ENCODE data around the gene SLC35E4. TPM values are rescaled to one million over a fixed set of nuclear protein-coding genes. Genes with fewer than 3 reads are reported as not detected.
"Not testable (repeated sequence)": the region's sequence is repeated elsewhere in the genome, so short reads cannot be mapped to it uniquely, and the experiment has no call there.

Gene SLC35E4
- total RNA-seq, 4 donors from 2014 or later: 0.29 to 11.7 (median 3.0) TPM

DNA sequence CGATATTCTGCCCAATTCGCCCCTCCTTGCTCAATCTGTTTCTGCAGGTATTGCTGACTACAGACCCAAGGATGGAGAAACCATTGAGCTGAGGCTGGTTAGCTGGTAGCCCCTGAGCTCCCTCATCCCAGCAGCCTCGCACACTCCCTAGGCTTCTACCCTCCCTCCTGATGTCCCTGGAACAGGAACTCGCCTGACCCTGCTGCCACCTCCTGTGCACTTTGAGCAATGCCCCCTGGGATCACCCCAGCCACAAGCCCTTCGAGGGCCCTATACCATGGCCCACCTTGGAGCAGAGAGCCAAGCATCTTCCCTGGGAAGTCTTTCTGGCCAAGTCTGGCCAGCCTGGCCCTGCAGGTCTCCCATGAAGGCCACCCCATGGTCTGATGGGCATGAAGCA, 9.2 kb upstream of the SLC35E4 start:
- TF ChIP-seq CTCF (IDR thresholded peaks at IDR 0.05): no peak
- TF ChIP-seq POLR2A (IDR thresholded peaks at IDR 0.05): no peak
- intact Hi-C loops (cut with DNase I; ENCODE audit: low total_unique reads): no loop called here

GRCh38 chr22:30627471-30627870, 8.1 kb upstream of the SLC35E4 start:
- Histone ChIP-seq H3K4me3 (no peak overlapping the region), H3K27ac (no peak overlapping the region), H3K9me3 (no peaks in the 10 kb centered on the region), H3K27me3 (no peaks in the 10 kb centered on the region), H3K4me1 (no peaks in the 10 kb centered on the region), H3K36me3 (no peaks in the 10 kb centered on the region)
- no peak for DNase-seq
- intact Hi-C loops (cut with DNase I; ENCODE audit: low total_unique reads): no loop called here
- TF ChIP-seq CTCF (IDR thresholded peaks at IDR 0.05): no peak
- no peak for TF ChIP-seq POLR2A (IDR thresholded peaks at IDR 0.05)

More for the DNA sequence above, 9.2 kb upstream of the SLC35E4 start:
- no peak for DNase-seq
- Histone ChIP-seq H3K4me3 (no peak overlapping the region), H3K27ac (no peak overlapping the region), H3K9me3 (no peaks in the 10 kb centered on the region), H3K36me3 (no peaks in the 10 kb centered on the region), H3K4me1 (no peaks in the 10 kb centered on the region), H3K27me3 (no peaks in the 10 kb centered on the region)

GRCh38 chr22:30628491-30628890, 7.1 kb upstream of the SLC35E4 start:
- H3K36me3 ChIP-seq: no peaks in the 10 kb centered on the region
- TF ChIP-seq POLR2A (IDR thresholded peaks at IDR 0.05) (no peak), CTCF (IDR thresholded peaks at IDR 0.05) (no peak)
- H3K27me3 ChIP-seq: no peaks in the 10 kb centered on the region
- intact Hi-C loops (cut with DNase I; ENCODE audit: low total_unique reads): no loop called here
- H3K9me3 ChIP-seq: no peaks in the 10 kb centered on the region
- no peaks in the 10 kb centered on the region for H3K4me1 ChIP-seq
- DNase-seq: no peak
- no peak overlapping the region for H3K4me3 ChIP-seq
- no peak overlapping the region for H3K27ac ChIP-seq

GRCh38 chr22:30631469-30631868, 4.1 kb upstream of the SLC35E4 start:
- not testable (repeated sequence) for H3K9me3 ChIP-seq, H3K36me3 ChIP-seq, H3K4me3 ChIP-seq, H3K27me3 ChIP-seq, DNase-seq, H3K27ac ChIP-seq
- intact Hi-C loops (cut with DNase I; ENCODE audit: low total_unique reads): loop anchor here (5.0 kb wide), 1 partner anchor 126 kb away; no protein-coding TSS in a partner anchor
- H3K4me1 ChIP-seq: peaks cover 0 to 10% of the 10 kb centered on the region in 2 donors

GRCh38 chr22:30634471-30635233, 929 bp upstream of the SLC35E4 start:
- TF ChIP-seq CTCF (IDR thresholded peaks at IDR 0.05): peak; percentile 96 to 97 (median 97)
- no peak for TF ChIP-seq POLR2A (IDR thresholded peaks at IDR 0.05)
- no peaks in the 10 kb centered on the region for H3K9me3 ChIP-seq
- DNase-seq: peak; percentile 88 to 91
- no peaks in the 10 kb centered on the region for H3K36me3 ChIP-seq
- peaks cover 0 to 19% of the 10 kb centered on the region in 2 donors for H3K4me1 ChIP-seq
- H3K27ac ChIP-seq: peak overlapping the region; percentile 97 to 99
- H3K27me3 ChIP-seq: no peaks in the 10 kb centered on the region
- peak overlapping the region; percentile 44 to 71 for H3K4me3 ChIP-seq
- intact Hi-C loops (cut with DNase I; ENCODE audit: low total_unique reads): loop anchor here (5.0 kb wide), 1 partner anchor 123 kb away; no protein-coding TSS in a partner anchor

Measured in uterus (tissue), 4 donors.